Thyroid gland (tissue), 4 donors: ENCODE measurements around the gene RBM22. TPM values are rescaled to one million over a fixed set of nuclear protein-coding genes. Genes with fewer than 3 reads are reported as not detected.

ENCODE experiments used
- DNase-seq, 2 donors: peaks; one replicate each; pipeline ENCODE4 v3.0.0-alpha.2; 2019
- H3K27ac ChIP-seq, 3 donors: fragments of 200-600 bp; sonication (generic); 1 replicate in 2 of 3; 2 replicates in 1 of 3; pipeline ENCODE4 v1.5.1; 2016 to 2019; ENCODE audit warnings: mild to moderate bottlenecking in 1 of 3, moderate library complexity in 1 of 3
- H3K27me3 ChIP-seq: fragments of 200-600 bp; sonication (generic); one replicate; pipeline ENCODE4 v1.5.1; 2019
- H3K36me3 ChIP-seq, 2 donors: fragments of 200-600 bp; sonication (generic); one replicate each; pipeline ENCODE4 v1.5.1; 2016 to 2019
- H3K4me1 ChIP-seq, 2 donors: fragments of 200-600 bp; sonication (generic); one replicate each; pipeline ENCODE4 v1.5.1; 2017 to 2019
- H3K4me3 ChIP-seq, 3 donors: fragments of 200-600 bp; sonication (generic); replicated peaks in 1 of 3; 1 replicate in 2 of 3; 2 replicates in 1 of 3; pipeline ENCODE4 v1.5.1; 2016; ENCODE audit warnings: mild to moderate bottlenecking in 1 of 3
- H3K9me3 ChIP-seq: fragments of 200-600 bp; sonication (generic); one replicate; pipeline ENCODE4 v1.5.1; 2017
- CTCF ChIP-seq, 6 experiments: fragments of 200-600 bp in 3 of 6; fragments of 450-650 bp in 3 of 6; sonication (generic) in 3 of 6; IDR thresholded peaks; one replicate each; pipeline ENCODE4 v1.5.1; 2016 to 2019; ENCODE audit warnings: antibody characterized with exemption in 6 of 6, mild to moderate bottlenecking in 2 of 6, inconsistent platforms in 1 of 6, moderate library complexity in 1 of 6
- POLR2A ChIP-seq, 2 donors: fragments of 450-650 bp; IDR thresholded peaks; one replicate each; pipeline ENCODE4 v1.6.1; 2017; ENCODE audit warnings: antibody characterized with exemption in 2 of 2, mild to moderate bottlenecking in 2 of 2, moderate library complexity in 1 of 2
- WGBS, 2 donors: methylation state at CpG; one replicate each; pipeline ENCODE4 v1.1.5; 2017; 5-methylcytosine and 5-hydroxymethylcytosine counted together
- intact Hi-C: fragments of 100-400 bp; cut with DNase I; formaldehyde crosslinking; loops from one replicate; pipeline ENCODE4 v1.15.1; 2023
- total RNA-seq, 4 donors: library from RNA; depleted of rRNA; stranded (reverse); fragments of >200 nt; gene quantifications; one replicate each; pipeline ENCODE4 v1.2.3, GENCODE V29; 2016

Gene RBM22
- total RNA-seq, 4 donors from 2014 or later: 39.1 to 47.2 (median 42.9) TPM

- Histone ChIP-seq H3K4me3 (no peak overlapping the region), H3K4me1 (no peaks in the 10 kb centered on the region), H3K27me3 (no peaks in the 10 kb centered on the region), H3K36me3 (peaks cover 51 to 52% of the 10 kb centered on the region in 2 donors), H3K27ac (no peak overlapping the region), H3K9me3 (no peaks in the 10 kb centered on the region)
- TF ChIP-seq POLR2A (IDR thresholded peaks at IDR 0.05) (no peak), CTCF (IDR thresholded peaks at IDR 0.05) (no peak)
- intact Hi-C loops: no loop called here
- 83 to 84% methylated on average over 6 of the region's 6 CpGs for WGBS, 2 donors
- no peak for DNase-seq
Measured at GRCh38 chr5:150690760-150691159, 10.1 kb downstream of the RBM22 start.

GRCh38 chr5:150689120-150689519 is 11.7 kb downstream of the RBM22 start:
- Histone ChIP-seq H3K36me3 (peaks cover 35 to 36% of the 10 kb centered on the region in 2 donors), H3K4me1 (no peaks in the 10 kb centered on the region), H3K27me3 (no peaks in the 10 kb centered on the region), H3K27ac (no peak overlapping the region), H3K4me3 (no peak overlapping the region), H3K9me3 (no peaks in the 10 kb centered on the region)
- no peak for DNase-seq
- intact Hi-C loops: no loop called here
- WGBS, 2 donors: 87 to 88% methylated on average over 1 of the region's 1 CpG
- TF ChIP-seq POLR2A (IDR thresholded peaks at IDR 0.05): no peak

GRCh38 chr5:150676578-150676977 is 24.3 kb downstream of the RBM22 start:
- H3K4me1 ChIP-seq: peaks cover 9 to 14% of the 10 kb centered on the region in 2 donors
- H3K27me3 ChIP-seq: peaks cover 7% of the 10 kb centered on the region
- no peak overlapping the region for H3K27ac ChIP-seq
- DNase-seq: no peak
- no peaks in the 10 kb centered on the region for H3K9me3 ChIP-seq
- intact Hi-C loops: no loop called here
- TF ChIP-seq CTCF (IDR thresholded peaks at IDR 0.05): no peak
- TF ChIP-seq POLR2A (IDR thresholded peaks at IDR 0.05): no peak
- WGBS, 2 donors: 92 to 93% methylated on average over 7 to 9 of the region's 9 CpGs
- H3K4me3 ChIP-seq: no peak overlapping the region
- H3K36me3 ChIP-seq: no peaks in the 10 kb centered on the region

GRCh38 chr5:150675069-150675468 is 25.8 kb downstream of the RBM22 start:
- no peak for DNase-seq
- no peak overlapping the region for H3K27ac ChIP-seq
- H3K4me3 ChIP-seq: no peak overlapping the region
- TF ChIP-seq CTCF (IDR thresholded peaks at IDR 0.05) (no peak), POLR2A (IDR thresholded peaks at IDR 0.05) (no peak)
- WGBS, 2 donors: 90 to 91% methylated on average over 6 of the region's 6 CpGs
- intact Hi-C loops: no loop called here
- peaks cover 11% of the 10 kb centered on the region for H3K27me3 ChIP-seq
- peaks cover 11 to 19% of the 10 kb centered on the region in 2 donors for H3K4me1 ChIP-seq
- no peaks in the 10 kb centered on the region for H3K9me3 ChIP-seq
- no peaks in the 10 kb centered on the region for H3K36me3 ChIP-seq

- WGBS, 2 donors: 73 to 82% methylated on average over 4 of the region's 4 CpGs
- Histone ChIP-seq H3K4me1 (peaks cover 11 to 19% of the 10 kb centered on the region in 2 donors), H3K27ac (no peak overlapping the region), H3K36me3 (no peaks in the 10 kb centered on the region), H3K27me3 (peaks cover 11% of the 10 kb centered on the region), H3K4me3 (no peak overlapping the region), H3K9me3 (no peaks in the 10 kb centered on the region)
- no peak for TF ChIP-seq POLR2A (IDR thresholded peaks at IDR 0.05)
- no peak for TF ChIP-seq CTCF (IDR thresholded peaks at IDR 0.05)
- intact Hi-C loops: no loop called here
- no peak for DNase-seq
Measured at GRCh38 chr5:150674341-150674821, 26.5 kb downstream of the RBM22 start.

- WGBS, 2 donors: 64 to 72% methylated on average over 7 of the region's 7 CpGs
- no peak for TF ChIP-seq CTCF (IDR thresholded peaks at IDR 0.05)
- no peak for TF ChIP-seq POLR2A (IDR thresholded peaks at IDR 0.05)
- Histone ChIP-seq H3K4me3 (no peak overlapping the region), H3K9me3 (no peaks in the 10 kb centered on the region), H3K4me1 (peaks cover 11 to 19% of the 10 kb centered on the region in 2 donors), H3K27ac (no peak overlapping the region), H3K27me3 (peaks cover 11% of the 10 kb centered on the region), H3K36me3 (no peaks in the 10 kb centered on the region)
- intact Hi-C loops: no loop called here
- DNase-seq: no peak
Measured at GRCh38 chr5:150672884-150673275, 28.0 kb downstream of the RBM22 start.
